HCT116 (cell line): ENCODE data around the gene SRSF11. TPM values are rescaled to one million over a fixed set of nuclear protein-coding genes. Genes with fewer than 3 reads are reported as not detected.

Experiments
- ATAC-seq: fragments of 200-7000 bp; cut with Tn5 transposase; 2 replicates; pipeline ENCODE4 v1.9.1; 2020; ENCODE audit warnings: mild to moderate bottlenecking, moderate library complexity
- BruUV-seq: library from RNA; stranded (reverse); fragments of 400-500 nt; replicated peaks from 2 replicates; lab custom pipeline; 2021; lab: Mats Ljungman, UMichigan
- CTCF ChIA-PET: fragments of 300-600 bp; sonication (Branson Sonifier 250); formaldehyde crosslinking; loops from one replicate; lab custom pipeline; 2021; ENCODE audit warnings: antibody characterized with exemption; lab: Charles Lee
- POLR2A ChIA-PET: fragments of 300-600, 350-600 bp; sonication (Branson Sonifier 250); formaldehyde crosslinking; loops from one replicate; lab custom pipeline; 2021; ENCODE audit warnings: antibody characterized with exemption; lab: Charles Lee
- RAD21 ChIA-PET, 2 experiments: fragments of 300-600 bp; sonication (Branson Sonifier 250); formaldehyde crosslinking; loops; one replicate each; lab custom pipeline; 2023; ENCODE audit warnings: low total read pairs in 2 of 2; ENCODE audit not compliant: uncharacterized antibody in 2 of 2, unreplicated experiment in 2 of 2, low non-redundant PET in 1 of 2; lab: Charles Lee
- DNase-seq: peaks from one replicate; pipeline ENCODE4 v3.0.0-alpha.2; 2010; ENCODE audit warnings: low read depth, low spot score
- H2AFZ ChIP-seq: fragments of 200-600 bp; shearing (Covaris generic), sonication (generic); 2 replicates; pipeline ENCODE4 v1.6.1; 2017; ENCODE audit warnings: low read depth, mixed run types, mixed read lengths, antibody characterized with exemption, low read length; ENCODE audit not compliant: poor library complexity, severe bottlenecking
- H3K27ac ChIP-seq: 2 replicates; pipeline ENCODE4 v1.5.1; 2012; ENCODE audit warnings: low read depth, low read length
- H3K27me3 ChIP-seq: fragments of 200-600 bp; sonication (generic); 2 replicates; pipeline ENCODE4 v1.6.1; 2016; ENCODE audit warnings: mixed run types, low read length, mixed read lengths; ENCODE audit not compliant: insufficient read depth
- H3K36me3 ChIP-seq, 2 experiments: fragments of 200-500 bp in 1 of 2; fragments of 200-600 bp in 1 of 2; sonication (Bioruptor generic) in 1 of 2; sonication (generic) in 1 of 2; 2 replicates each; pipeline versions ENCODE4 v1.5.1 to v1.6.1; 2014 to 2016; ENCODE audit warnings: low read length in 2 of 2, inconsistent platforms in 1 of 2, mixed read lengths in 1 of 2, mixed run types in 1 of 2; ENCODE audit not compliant: insufficient read depth in 2 of 2, control insufficient read depth in 1 of 2
- H3K4me1 ChIP-seq, 2 experiments: fragments of 200-600 bp in 1 of 2; sonication (generic) in 1 of 2; 2 replicates each; pipeline versions ENCODE4 v1.5.1 to v1.6.1; 2012 to 2017; ENCODE audit warnings: low read length in 2 of 2, inconsistent platforms in 1 of 2, mild to moderate bottlenecking in 1 of 2, mixed read lengths in 1 of 2, mixed run types in 1 of 2, moderate library complexity in 1 of 2; ENCODE audit not compliant: insufficient read depth in 2 of 2, control insufficient read depth in 1 of 2
- H3K4me2 ChIP-seq: fragments of 200-600 bp; sonication (generic); 2 replicates; pipeline ENCODE4 v1.6.1; 2017; ENCODE audit warnings: mixed run types, low read length, mixed read lengths
- H3K4me3 ChIP-seq, 2 experiments: fragments of 200-600 bp in 1 of 2; sonication (generic) in 1 of 2; replicated peaks in 1 of 2; 2 replicates each; pipeline ENCODE4 v1.5.1; 2011 to 2016; ENCODE audit warnings: low read length in 2 of 2, control low read depth in 1 of 2, low read depth in 1 of 2, mild to moderate bottlenecking in 1 of 2, mixed read lengths in 1 of 2, mixed run types in 1 of 2
- H3K79me2 ChIP-seq: fragments of 200-600 bp; sonication (generic); 2 replicates; pipeline ENCODE4 v1.6.1; 2017; ENCODE audit warnings: mild to moderate bottlenecking, mixed run types, low read length, moderate library complexity, mixed read lengths; ENCODE audit not compliant: insufficient read depth
- H3K9ac ChIP-seq: fragments of 200-600 bp; sonication (generic); 2 replicates; pipeline ENCODE4 v1.6.1; 2016; ENCODE audit warnings: low read length, mixed read lengths
- H3K9me2 ChIP-seq: fragments of 200-600 bp; sonication (generic), shearing (Covaris generic); 2 replicates; pipeline ENCODE4 v1.6.1; 2017; ENCODE audit warnings: mixed run types, mild to moderate bottlenecking, moderate library complexity; ENCODE audit not compliant: insufficient read depth
- H3K9me3 ChIP-seq, 2 experiments: fragments of 200-500 bp in 1 of 2; fragments of 200-600 bp in 1 of 2; sonication (Bioruptor generic) in 1 of 2; sonication (generic) in 1 of 2; 2 replicates each; pipeline ENCODE4 v1.6.1; 2014 to 2017; ENCODE audit warnings: low read length in 2 of 2, mixed read lengths in 2 of 2, inconsistent platforms in 1 of 2, low read depth in 1 of 2, mild to moderate bottlenecking in 1 of 2, mixed run types in 1 of 2, moderate library complexity in 1 of 2; ENCODE audit not compliant: control insufficient read depth in 1 of 2, insufficient read depth in 1 of 2
- H4K20me1 ChIP-seq: fragments of 200-600 bp; sonication (generic), shearing (Covaris generic); 2 replicates; pipeline ENCODE4 v1.6.1; 2017; ENCODE audit warnings: mixed run types, mild to moderate bottlenecking, moderate library complexity; ENCODE audit not compliant: insufficient read depth
- ATF3 ChIP-seq: IDR thresholded peaks from 2 replicates; pipeline ENCODE4 v1.6.1; 2012
- CBX3 ChIP-seq: IDR thresholded peaks from 2 replicates; pipeline ENCODE4 v1.6.1; 2012; ENCODE audit warnings: low read depth
- CEBPB ChIP-seq: IDR thresholded peaks from 2 replicates; pipeline ENCODE4 v1.6.1; 2012; ENCODE audit warnings: low read depth
- EGR1 ChIP-seq: IDR thresholded peaks from 2 replicates; pipeline ENCODE4 v1.6.1; 2012; ENCODE audit warnings: low read depth
- EZH2 ChIP-seq: fragments of 200-600 bp; sonication (generic); IDR thresholded peaks from 2 replicates; pipeline ENCODE4 v1.6.1; 2017; ENCODE audit warnings: antibody characterized with exemption, mixed run types
- EZH2phosphoT487 ChIP-seq: fragments of 200-600 bp; IDR thresholded peaks from 2 replicates; pipeline ENCODE4 v1.6.1; 2018; ENCODE audit warnings: antibody characterized with exemption, borderline replicate concordance
- FOSL1 ChIP-seq: IDR thresholded peaks from 2 replicates; pipeline ENCODE4 v1.6.1; 2012; ENCODE audit warnings: low read depth
- POLR2AphosphoS5 ChIP-seq: IDR thresholded peaks from 2 replicates; pipeline ENCODE4 v1.6.1; 2011; ENCODE audit warnings: mild to moderate bottlenecking, low read depth, low read length, moderate library complexity
- RAD21 ChIP-seq: IDR thresholded peaks from 2 replicates; pipeline ENCODE4 v1.6.1; 2012; ENCODE audit warnings: low read depth, mild to moderate bottlenecking
- REST ChIP-seq: IDR thresholded peaks from 2 replicates; pipeline ENCODE4 v1.6.1; 2012; ENCODE audit warnings: low read depth
- SP1 ChIP-seq: IDR thresholded peaks from 2 replicates; pipeline ENCODE4 v1.6.1; 2012; ENCODE audit warnings: low read depth
- SRF ChIP-seq: IDR thresholded peaks from 2 replicates; pipeline ENCODE4 v1.6.1; 2012; ENCODE audit warnings: low read depth
- TCF7L2 ChIP-seq: IDR thresholded peaks from 2 replicates; pipeline ENCODE4 v1.7.0; 2011; ENCODE audit warnings: borderline replicate concordance, inconsistent platforms; ENCODE audit not compliant: insufficient read depth, insufficient read length; ENCODE audit errors: extremely low read depth
- YY1 ChIP-seq: IDR thresholded peaks from 2 replicates; pipeline ENCODE4 v1.6.1; 2011; ENCODE audit warnings: low read length, low read depth, moderate library complexity, mild to moderate bottlenecking; ENCODE audit not compliant: insufficient replicate concordance; ENCODE audit errors: extremely low read depth
- ZBTB33 ChIP-seq: IDR thresholded peaks from 2 replicates; pipeline ENCODE4 v1.6.1; 2011; ENCODE audit warnings: mild to moderate bottlenecking, low read length, moderate library complexity; ENCODE audit not compliant: insufficient replicate concordance; ENCODE audit errors: extremely low read depth
- ZNF274 ChIP-seq: fragments of 200-500 bp; sonication (Bioruptor generic); IDR thresholded peaks from 2 replicates; pipeline ENCODE4 v1.6.1; 2014; ENCODE audit warnings: mild to moderate bottlenecking, low read depth, low read length, inconsistent platforms
- intact Hi-C: fragments of 100-400 bp; cut with micrococcal nuclease; formaldehyde crosslinking; loops from 2 replicates; pipeline ENCODE4 v1.10.0; 2022
- total RNA-seq: library from RNA; stranded (reverse); gene quantifications from one replicate; pipeline ENCODE4 v1.2.1, GENCODE V29; 2021; ENCODE audit not compliant: unreplicated experiment

Gene SRSF11
- total RNA-seq, 1 experiment from 2014 or later, result 166 TPM

GRCh38 chr1:70295749-70296148, 74.6 kb downstream of the SRSF11 start (continued):
- no peak for TF ChIP-seq ATF3
- TF ChIP-seq POLR2AphosphoS5, result no peak
- no peak for TF ChIP-seq CBX3
- no peak for TF ChIP-seq YY1
- no peak for TF ChIP-seq EZH2

- Histone ChIP-seq H3K36me3 (peaks cover 0 to 3% of the 10 kb centered on the region in 2 experiments; a peak in 1 of 4 replicates), H3K4me3 (no peak overlapping the region), H3K4me1 (no peaks in the 10 kb centered on the region), H3K4me2 (no peak overlapping the region), H3K79me2 (no peaks in the 10 kb centered on the region), H3K9me2 (no peaks in the 10 kb centered on the region), H2AFZ (no peak overlapping the region), H4K20me1 (no peaks in the 10 kb centered on the region), H3K9me3 (no peaks in the 10 kb centered on the region), H3K27me3 (no peaks in the 10 kb centered on the region), H3K9ac (no peak overlapping the region), H3K27ac (no peak overlapping the region)
- intact Hi-C loops, result no loop called here
- no TSS peak for BruUV-seq
- no peak for DNase-seq
- no peak for ATAC-seq
- RAD21 ChIA-PET, result no interaction called here
- CTCF ChIA-PET, result no interaction called here
- TF ChIP-seq CBX3 (no peak), SP1 (no peak), REST (no peak), EGR1 (no peak), EZH2 (no peak), CEBPB (no peak), ATF3 (no peak), YY1 (no peak), SRF (no peak), ZBTB33 (no peak), EZH2phosphoT487 (no peak), FOSL1 (no peak), POLR2AphosphoS5 (no peak), ZNF274 (no peak), TCF7L2 (no peak), RAD21 (no peak)
- POLR2A ChIA-PET, result no interaction called here
These were observed 78.3 kb downstream of the SRSF11 start for GRCh38 chr1:70299472-70299871.
